ENCODE data around the gene SRR.

Gene SRR

GRCh38 chr17:2372681-2373080 lies 68.9 kb downstream of the SRR start:
- FAIRE-seq = no peak

- FAIRE-seq = no peak
Observed at GRCh38 chr17:2373179-2373578, 69.4 kb downstream of the SRR start.

All from endometrium (tissue), 2 donors.